ENCODE measurements around the gene TWIST2.

Gene TWIST2

DNA sequence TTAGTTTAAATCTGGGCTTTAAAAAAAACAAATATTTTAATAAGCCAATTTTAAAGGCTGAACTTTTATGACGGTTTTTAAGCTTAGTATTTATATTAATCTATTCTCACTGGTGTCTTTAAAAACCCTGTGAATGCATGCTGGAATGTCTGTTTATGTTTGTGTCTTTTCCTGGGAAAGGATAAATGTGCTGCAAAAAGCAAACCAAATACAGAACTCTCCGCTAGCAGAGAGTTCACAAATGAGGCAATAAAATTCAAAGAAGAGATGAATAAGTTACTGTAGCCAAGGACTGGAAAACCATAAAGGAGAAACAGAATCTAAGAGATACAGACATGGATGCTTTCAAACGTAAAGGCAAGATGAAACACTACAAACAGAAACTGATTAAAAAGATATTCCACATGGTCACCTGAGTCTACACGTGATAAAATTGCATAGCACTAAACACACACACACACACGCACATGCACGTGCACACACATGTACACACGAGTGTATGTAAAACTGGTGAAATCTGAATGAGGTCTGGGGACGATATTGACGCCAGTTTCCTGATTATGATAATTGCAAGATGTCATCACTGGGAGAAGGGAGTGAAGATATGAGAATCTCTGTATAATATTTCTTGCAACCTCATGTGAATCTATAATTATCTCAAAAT is 4.5 kb downstream of the TWIST2 start:
- Histone ChIP-seq H3K9ac (ENCODE audit: low read depth, low read length, poor library complexity) (no peak overlapping the region), H2AK5ac (ENCODE audit: low read depth, low read length) (no peak overlapping the region), H3K18ac (ENCODE audit: low read length) (no peak overlapping the region), H2BK5ac (ENCODE audit: low read length) (no peak overlapping the region), H3K4me2 (ENCODE audit: insufficient read depth, low read length, poor library complexity, severe bottlenecking) (no peak overlapping the region), H3K4me3 (ENCODE audit: low read length in 2 of 2) (no peak overlapping the region), H2BK120ac (ENCODE audit: low read depth, low read length) (no peak overlapping the region), H4K8ac (ENCODE audit: low read depth, low read length) (no peak overlapping the region), H3K79me1 (ENCODE audit: low read depth, low read length) (no peaks in the 10 kb centered on the region), H3K27ac (replicated peaks; ENCODE audit: low read length) (no peak overlapping the region), H3K14ac (ENCODE audit: low read length) (no peak overlapping the region), H4K91ac (ENCODE audit: low read depth, low read length, poor library complexity) (no peak overlapping the region), H3K4me1 (ENCODE audit: control insufficient read depth in 2 of 2, insufficient read depth in 1 of 2, low read depth in 1 of 2, low read length in 2 of 2) (peaks cover 0 to 4% of the 10 kb centered on the region in 2 donors), H2BK15ac (ENCODE audit: low read length) (no peak overlapping the region), H3K9me3 (replicated peaks in 1 of 2; ENCODE audit: control insufficient read depth in 2 of 2, insufficient read depth in 1 of 2, low read depth in 1 of 2, low read length in 2 of 2) (no peaks in the 10 kb centered on the region), H3K36me3 (replicated peaks in 1 of 2; ENCODE audit: control insufficient read depth in 2 of 2, insufficient read depth in 2 of 2, low read length in 2 of 2) (no peaks in the 10 kb centered on the region), H3K27me3 (ENCODE audit: control insufficient read depth in 3 of 3, insufficient read depth in 3 of 3, low read depth in 1 of 3, low read length in 3 of 3) (peaks cover 20 to 71% (median 40%) of the 10 kb centered on the region in 3 experiments), H3K23ac (ENCODE audit: low read depth, low read length, poor library complexity) (no peak overlapping the region), H2BK12ac (ENCODE audit: low read length) (no peak overlapping the region), H3K4ac (ENCODE audit: low read length) (no peak overlapping the region), H2AFZ (ENCODE audit: low read length) (no peak overlapping the region)
- DNase-seq (ENCODE audit: low spot score), result no peak
- no CpG with 5 or more reads among the region's 9 CpGs for WGBS, 2 donors (ENCODE audit: extremely low coverage in 2 of 2, insufficient read length in 2 of 2, insufficient replicate concordance in 1 of 2)

GRCh38 chr2:238853218-238853617 is 5.3 kb downstream of the TWIST2 start:
- Histone ChIP-seq H3K36me3 (replicated peaks in 1 of 2; ENCODE audit: control insufficient read depth in 2 of 2, insufficient read depth in 2 of 2, low read length in 2 of 2) (no peaks in the 10 kb centered on the region), H3K27ac (replicated peaks; ENCODE audit: low read length) (no peak overlapping the region), H3K4me2 (ENCODE audit: insufficient read depth, low read length, poor library complexity, severe bottlenecking) (no peak overlapping the region), H3K4me3 (ENCODE audit: low read length in 2 of 2) (no peak overlapping the region), H3K9me3 (replicated peaks in 1 of 2; ENCODE audit: control insufficient read depth in 2 of 2, insufficient read depth in 1 of 2, low read depth in 1 of 2, low read length in 2 of 2) (no peaks in the 10 kb centered on the region), H3K79me1 (ENCODE audit: low read depth, low read length) (no peaks in the 10 kb centered on the region), H3K27me3 (ENCODE audit: control insufficient read depth in 3 of 3, insufficient read depth in 3 of 3, low read depth in 1 of 3, low read length in 3 of 3) (peaks cover 15 to 62% (median 31%) of the 10 kb centered on the region in 3 experiments), H3K14ac (ENCODE audit: low read length) (no peak overlapping the region), H4K91ac (ENCODE audit: low read depth, low read length, poor library complexity) (no peak overlapping the region), H3K4me1 (ENCODE audit: control insufficient read depth in 2 of 2, insufficient read depth in 1 of 2, low read depth in 1 of 2, low read length in 2 of 2) (peaks cover 0 to 2% of the 10 kb centered on the region in 2 donors), H2BK5ac (ENCODE audit: low read length) (no peak overlapping the region), H3K4ac (ENCODE audit: low read length) (no peak overlapping the region), H3K23ac (ENCODE audit: low read depth, low read length, poor library complexity) (no peak overlapping the region), H2BK120ac (ENCODE audit: low read depth, low read length) (no peak overlapping the region), H2BK12ac (ENCODE audit: low read length) (no peak overlapping the region), H3K9ac (ENCODE audit: low read depth, low read length, poor library complexity) (no peak overlapping the region), H2BK15ac (ENCODE audit: low read length) (no peak overlapping the region), H4K8ac (ENCODE audit: low read depth, low read length) (no peak overlapping the region), H3K18ac (ENCODE audit: low read length) (no peak overlapping the region), H2AFZ (ENCODE audit: low read length) (no peak overlapping the region), H2AK5ac (ENCODE audit: low read depth, low read length) (no peak overlapping the region)
- no CpG with 5 or more reads among the region's 1 CpG for WGBS, 2 donors (ENCODE audit: extremely low coverage in 2 of 2, insufficient read length in 2 of 2, insufficient replicate concordance in 1 of 2)
- no peak for DNase-seq (ENCODE audit: low spot score)

DNA sequence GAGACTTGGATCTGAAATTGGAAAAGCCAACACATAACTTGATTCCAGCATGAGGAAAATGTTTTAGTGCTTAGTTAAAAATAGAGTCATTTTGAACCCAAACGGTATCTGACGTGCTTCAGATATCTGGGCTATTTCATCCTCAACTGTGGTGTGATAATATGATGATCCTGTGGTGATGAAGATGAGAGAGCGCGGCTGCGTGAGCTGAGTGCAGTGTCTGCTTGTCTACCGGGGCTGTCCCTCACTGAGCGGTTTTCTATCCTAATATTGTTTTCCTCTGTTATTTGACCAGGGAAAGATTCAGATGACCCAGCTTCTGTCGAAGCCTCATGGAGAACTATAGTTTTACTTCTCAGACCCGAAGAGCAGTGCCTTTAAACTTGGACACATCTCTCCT is 5.8 kb downstream of the TWIST2 start:
- Histone ChIP-seq H4K91ac (ENCODE audit: low read depth, low read length, poor library complexity) (no peak overlapping the region), H4K8ac (ENCODE audit: low read depth, low read length) (no peak overlapping the region), H3K9me3 (replicated peaks in 1 of 2; ENCODE audit: control insufficient read depth in 2 of 2, insufficient read depth in 1 of 2, low read depth in 1 of 2, low read length in 2 of 2) (no peaks in the 10 kb centered on the region), H3K27ac (replicated peaks; ENCODE audit: low read length) (no peak overlapping the region), H2BK12ac (ENCODE audit: low read length) (no peak overlapping the region), H3K79me1 (ENCODE audit: low read depth, low read length) (no peaks in the 10 kb centered on the region), H3K9ac (ENCODE audit: low read depth, low read length, poor library complexity) (no peak overlapping the region), H2BK120ac (ENCODE audit: low read depth, low read length) (no peak overlapping the region), H3K27me3 (ENCODE audit: control insufficient read depth in 3 of 3, insufficient read depth in 3 of 3, low read depth in 1 of 3, low read length in 3 of 3) (peaks cover 10 to 57% (median 26%) of the 10 kb centered on the region in 3 experiments), H3K18ac (ENCODE audit: low read length) (no peak overlapping the region), H3K14ac (ENCODE audit: low read length) (no peak overlapping the region), H2BK5ac (ENCODE audit: low read length) (no peak overlapping the region), H3K36me3 (replicated peaks in 1 of 2; ENCODE audit: control insufficient read depth in 2 of 2, insufficient read depth in 2 of 2, low read length in 2 of 2) (no peaks in the 10 kb centered on the region), H2AK5ac (ENCODE audit: low read depth, low read length) (no peak overlapping the region), H3K4me2 (ENCODE audit: insufficient read depth, low read length, poor library complexity, severe bottlenecking) (no peak overlapping the region), H3K4me3 (ENCODE audit: low read length in 2 of 2) (no peak overlapping the region), H2AFZ (ENCODE audit: low read length) (no peak overlapping the region), H3K4me1 (ENCODE audit: control insufficient read depth in 2 of 2, insufficient read depth in 1 of 2, low read depth in 1 of 2, low read length in 2 of 2) (no peaks in the 10 kb centered on the region), H3K23ac (ENCODE audit: low read depth, low read length, poor library complexity) (no peak overlapping the region), H2BK15ac (ENCODE audit: low read length) (no peak overlapping the region), H3K4ac (ENCODE audit: low read length) (no peak overlapping the region)
- WGBS, 2 donors (ENCODE audit: extremely low coverage in 2 of 2, insufficient read length in 2 of 2, insufficient replicate concordance in 1 of 2), result no CpG with 5 or more reads among the region's 9 CpGs
- DNase-seq (ENCODE audit: low spot score), result no peak

DNA sequence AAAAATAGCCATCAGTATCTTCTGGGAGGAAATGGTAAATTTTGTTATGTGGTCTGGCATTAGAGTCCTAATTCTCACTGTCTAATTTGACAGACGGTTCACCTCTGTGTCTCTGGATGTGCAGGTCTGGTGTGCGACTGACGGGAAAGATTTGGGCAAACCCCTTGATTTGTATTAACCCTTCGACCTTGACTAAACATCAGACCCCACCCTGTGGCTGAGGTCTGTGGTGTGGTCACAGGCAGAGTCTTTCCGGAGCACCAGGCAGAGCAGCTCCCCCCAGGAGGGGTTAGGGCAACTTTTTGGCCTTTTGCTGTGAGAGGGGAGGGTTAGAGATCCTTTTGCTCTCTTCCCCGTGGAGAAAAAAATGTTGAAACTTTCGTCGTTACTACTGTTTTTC is 6.4 kb downstream of the TWIST2 start:
- no peak overlapping the region for H3K4ac ChIP-seq (ENCODE audit: low read length)
- no peak overlapping the region for H2BK120ac ChIP-seq (ENCODE audit: low read depth, low read length)
- WGBS, 2 donors (ENCODE audit: extremely low coverage in 2 of 2, insufficient read length in 2 of 2, insufficient replicate concordance in 1 of 2), result no CpG with 5 or more reads among the region's 8 CpGs
- no peak overlapping the region for H3K18ac ChIP-seq (ENCODE audit: low read length)
- no peak overlapping the region for H3K23ac ChIP-seq (ENCODE audit: low read depth, low read length, poor library complexity)
- H3K79me1 ChIP-seq (ENCODE audit: low read depth, low read length), result no peaks in the 10 kb centered on the region
- no peak for DNase-seq (ENCODE audit: low spot score)
- H2BK5ac ChIP-seq (ENCODE audit: low read length), result no peak overlapping the region
- H3K9me3 ChIP-seq (replicated peaks in 1 of 2; ENCODE audit: control insufficient read depth in 2 of 2, insufficient read depth in 1 of 2, low read depth in 1 of 2, low read length in 2 of 2), result no peaks in the 10 kb centered on the region
- no peaks in the 10 kb centered on the region for H3K36me3 ChIP-seq (replicated peaks in 1 of 2; ENCODE audit: control insufficient read depth in 2 of 2, insufficient read depth in 2 of 2, low read length in 2 of 2)
- no peak overlapping the region for H4K91ac ChIP-seq (ENCODE audit: low read depth, low read length, poor library complexity)
- no peak overlapping the region for H3K27ac ChIP-seq (replicated peaks; ENCODE audit: low read length)
- H4K8ac ChIP-seq (ENCODE audit: low read depth, low read length), result no peak overlapping the region
- H2BK12ac ChIP-seq (ENCODE audit: low read length), result no peak overlapping the region
- no peak overlapping the region for H2BK15ac ChIP-seq (ENCODE audit: low read length)
- H3K4me2 ChIP-seq (ENCODE audit: insufficient read depth, low read length, poor library complexity, severe bottlenecking), result no peak overlapping the region
- no peak overlapping the region for H3K4me3 ChIP-seq (ENCODE audit: low read length in 2 of 2)
- no peak overlapping the region for H2AK5ac ChIP-seq (ENCODE audit: low read depth, low read length)
- no peak overlapping the region for H3K14ac ChIP-seq (ENCODE audit: low read length)
- peak overlapping the region; percentile 61 for H2AFZ ChIP-seq (ENCODE audit: low read length)
- no peak overlapping the region for H3K9ac ChIP-seq (ENCODE audit: low read depth, low read length, poor library complexity)
- peaks cover 6 to 52% (median 21%) of the 10 kb centered on the region in 3 experiments for H3K27me3 ChIP-seq (ENCODE audit: control insufficient read depth in 3 of 3, insufficient read depth in 3 of 3, low read depth in 1 of 3, low read length in 3 of 3)
- H3K4me1 ChIP-seq (ENCODE audit: control insufficient read depth in 2 of 2, insufficient read depth in 1 of 2, low read depth in 1 of 2, low read length in 2 of 2), result no peaks in the 10 kb centered on the region

All from neuronal stem cell (in vitro differentiated cells).